NCI-H2227 treated with DMSO at 0.1 percent for 48 hours (cell line): ENCODE results near the gene MARCHF7.
"Not testable (repeated sequence)": the region's sequence is repeated elsewhere in the genome, so short reads cannot be mapped to it uniquely, and the experiment has no call there.

Experiments
- DNase-seq: peaks from one replicate; lab custom pipeline; 2025; lab: John Stamatoyannopoulos, UW

Gene MARCHF7

DNA sequence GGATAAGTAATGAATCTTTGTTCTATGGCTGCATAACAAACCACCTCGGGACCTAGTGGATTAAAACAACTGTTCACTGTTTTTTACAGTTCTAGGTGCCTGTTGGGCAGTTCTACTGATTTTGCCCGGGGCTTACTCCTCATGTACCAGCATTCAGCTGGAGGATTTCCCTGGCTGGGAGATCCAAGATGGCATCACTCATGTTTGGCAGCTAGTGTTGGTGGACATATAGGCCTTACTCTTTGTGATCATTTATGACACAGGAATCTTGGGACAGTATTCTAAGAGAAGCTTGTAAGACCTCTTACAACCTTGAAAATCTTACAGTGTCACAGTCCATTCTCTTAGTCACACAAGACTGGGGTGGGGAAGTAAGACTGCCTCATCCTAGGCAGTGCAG lies 4.6 kb downstream of the MARCHF7 start:
- DNase-seq, result no peak

DNA sequence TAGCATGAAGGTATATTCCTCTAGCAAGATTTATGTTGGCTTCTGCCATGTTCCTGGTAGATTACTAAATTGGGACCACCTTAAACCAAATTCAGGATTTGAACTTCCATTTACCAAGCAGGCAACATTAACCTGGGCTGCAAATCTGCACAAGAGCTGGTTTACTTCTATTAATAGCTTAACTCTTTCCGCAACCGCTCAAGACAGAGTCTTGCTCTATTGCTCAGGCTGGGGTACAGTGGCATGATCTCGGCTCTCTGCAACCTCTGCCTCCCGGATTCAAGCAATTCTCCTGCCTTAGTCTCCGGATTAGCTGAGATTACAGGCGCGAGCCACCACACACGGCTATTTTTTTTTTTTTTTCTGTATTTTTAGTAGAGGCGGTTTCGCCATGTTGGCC lies 8.4 kb downstream of the MARCHF7 start:
- no peak for DNase-seq

GRCh38 chr2:159722580-159722979 lies 10.3 kb downstream of the MARCHF7 start:
- no peak for DNase-seq

DNA sequence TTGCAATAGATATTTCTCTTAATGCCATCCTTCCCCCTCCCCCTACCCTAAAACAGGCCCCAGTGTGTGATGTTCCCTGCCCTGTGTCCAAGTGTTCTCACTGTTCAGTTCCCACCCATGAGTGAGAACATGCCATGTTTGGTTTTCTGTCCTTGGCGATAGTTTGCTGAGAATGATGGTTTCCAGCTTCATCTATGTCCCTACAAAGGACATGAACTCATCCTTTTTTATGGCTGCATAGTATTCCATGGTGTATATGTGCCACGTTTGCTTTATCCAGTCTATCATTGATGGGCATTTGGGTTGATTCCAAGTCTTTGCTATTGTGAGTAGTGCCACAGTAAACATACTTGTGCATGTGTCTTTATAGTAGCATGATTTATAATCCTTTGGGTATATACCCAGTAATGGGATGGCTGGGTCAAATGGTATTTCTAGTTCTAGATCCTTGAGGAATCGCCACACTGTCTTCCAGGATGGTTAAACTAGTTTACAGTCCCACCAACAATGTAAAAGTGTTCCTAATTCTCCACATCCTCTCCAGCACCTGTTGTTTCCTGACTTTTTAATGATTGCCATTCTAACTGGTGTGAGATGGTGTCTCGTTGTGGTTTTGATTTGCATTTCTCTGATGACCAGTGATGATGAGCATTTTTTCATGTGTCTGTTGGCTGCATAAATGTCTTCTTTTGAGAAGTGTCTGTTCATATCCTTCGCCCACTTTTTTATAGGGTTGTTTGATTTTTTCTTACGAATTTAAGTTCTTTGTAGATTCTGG lies 12.7 kb downstream of the MARCHF7 start:
- not testable (repeated sequence) for DNase-seq

DNA sequence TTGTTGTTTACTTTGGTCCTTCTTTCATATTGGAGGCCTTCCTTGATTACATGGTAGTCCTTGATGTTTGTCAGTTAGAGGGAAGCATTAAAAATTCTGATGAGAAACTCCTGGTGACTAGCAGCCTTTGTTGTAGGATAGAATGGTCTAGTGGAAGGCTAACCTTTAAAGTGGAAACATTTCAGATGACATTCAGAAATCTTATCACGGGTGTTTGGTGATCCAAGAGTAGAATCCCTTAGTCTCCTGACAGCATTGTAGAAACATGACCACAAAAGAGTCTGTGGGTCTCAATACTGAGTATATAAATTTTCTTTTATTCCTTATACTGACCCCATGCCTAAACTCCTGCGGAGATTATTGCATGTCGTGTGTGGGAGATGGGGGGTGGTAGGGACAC lies 13.4 kb downstream of the MARCHF7 start:
- no peak for DNase-seq

- DNase-seq, result no peak
These were observed 16.3 kb downstream of the MARCHF7 start for GRCh38 chr2:159728629-159729028.

DNA sequence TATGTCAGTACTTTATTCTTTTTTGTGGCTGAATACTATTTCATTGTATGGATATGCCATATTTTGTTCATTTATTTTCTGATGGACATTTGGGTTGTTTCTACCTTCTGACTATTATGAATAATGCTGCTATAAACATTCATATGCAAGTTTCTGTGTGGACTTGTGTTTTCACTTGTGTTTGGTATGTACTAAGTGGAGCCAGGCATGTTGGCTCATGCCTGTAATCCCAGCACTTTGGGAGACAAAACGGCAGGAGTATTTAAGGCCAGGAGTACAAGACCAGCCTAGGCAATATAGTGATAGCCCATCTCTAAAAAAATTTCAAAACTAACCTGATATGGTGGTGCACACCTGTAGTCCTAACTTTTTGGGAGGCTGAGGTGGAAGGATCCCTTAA lies 23.3 kb downstream of the MARCHF7 start:
- DNase-seq, result no peak

- no peak for DNase-seq
These were observed 23.7 kb downstream of the MARCHF7 start for GRCh38 chr2:159736048-159736447.

GRCh38 chr2:159737292-159737916 lies 25.1 kb downstream of the MARCHF7 start:
- no peak for DNase-seq

DNA sequence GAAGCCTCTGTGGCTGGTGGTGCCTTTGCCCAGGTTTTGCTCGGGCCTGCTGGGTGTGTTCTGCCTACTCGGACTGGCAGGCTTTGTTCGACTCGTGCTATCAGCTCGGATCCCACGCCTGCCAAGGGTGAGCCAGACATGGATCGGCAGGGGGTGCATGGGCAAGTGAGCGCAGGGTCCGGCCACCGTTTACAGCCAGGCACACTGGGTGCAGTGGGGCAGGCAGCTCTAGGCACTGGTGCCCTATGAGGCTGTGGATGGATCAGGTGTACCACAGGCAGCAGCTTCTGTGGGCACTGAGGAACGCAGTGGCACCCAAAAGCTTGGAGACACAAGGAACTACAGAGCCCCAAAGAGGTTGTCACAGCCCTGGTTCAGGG lies 25.6 kb downstream of the MARCHF7 start:
- no peak for DNase-seq

GRCh38 chr2:159738509-159739390 lies 26.4 kb downstream of the MARCHF7 start:
- DNase-seq, result no peak

- DNase-seq, result no peak
These were observed 30.5 kb downstream of the MARCHF7 start for GRCh38 chr2:159742846-159743245.

GRCh38 chr2:159744363-159744762 lies 32.1 kb downstream of the MARCHF7 start:
- no peak for DNase-seq

DNA sequence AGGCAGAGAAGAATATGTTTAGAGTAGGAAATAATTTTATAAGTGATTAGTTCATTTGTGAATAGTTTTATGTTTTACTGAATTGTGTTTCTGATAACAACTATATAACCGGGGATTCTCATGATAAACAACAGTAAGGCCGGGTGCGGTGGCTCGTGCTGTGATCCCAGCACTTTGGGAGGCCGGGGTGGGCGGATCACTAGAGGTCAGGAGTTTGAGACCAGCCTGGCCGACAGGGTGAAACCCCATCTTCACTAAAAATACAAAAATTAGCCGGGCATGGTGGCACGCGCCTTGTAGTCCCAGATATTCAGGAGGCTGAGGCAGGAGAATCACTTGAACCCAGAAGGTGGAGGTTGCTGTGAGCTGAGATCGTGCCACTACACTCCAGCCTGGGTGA lies 32.9 kb downstream of the MARCHF7 start:
- not testable (repeated sequence) for DNase-seq

DNA sequence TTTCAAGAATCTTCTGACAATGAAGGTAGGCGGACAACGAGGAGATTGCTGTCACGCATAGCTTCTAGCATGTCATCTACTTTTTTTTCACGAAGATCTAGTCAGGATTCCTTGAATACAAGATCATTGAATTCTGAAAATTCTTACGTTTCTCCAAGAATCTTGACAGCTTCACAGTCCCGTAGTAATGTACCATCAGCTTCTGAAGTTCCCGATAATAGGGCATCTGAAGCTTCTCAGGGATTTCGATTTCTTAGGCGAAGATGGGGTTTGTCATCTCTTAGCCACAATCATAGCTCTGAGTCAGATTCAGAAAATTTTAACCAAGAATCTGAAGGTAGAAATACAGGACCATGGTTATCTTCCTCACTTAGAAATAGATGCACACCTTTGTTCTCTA lies 35.8 kb downstream of the MARCHF7 start:
- DNase-seq, result no peak

DNA sequence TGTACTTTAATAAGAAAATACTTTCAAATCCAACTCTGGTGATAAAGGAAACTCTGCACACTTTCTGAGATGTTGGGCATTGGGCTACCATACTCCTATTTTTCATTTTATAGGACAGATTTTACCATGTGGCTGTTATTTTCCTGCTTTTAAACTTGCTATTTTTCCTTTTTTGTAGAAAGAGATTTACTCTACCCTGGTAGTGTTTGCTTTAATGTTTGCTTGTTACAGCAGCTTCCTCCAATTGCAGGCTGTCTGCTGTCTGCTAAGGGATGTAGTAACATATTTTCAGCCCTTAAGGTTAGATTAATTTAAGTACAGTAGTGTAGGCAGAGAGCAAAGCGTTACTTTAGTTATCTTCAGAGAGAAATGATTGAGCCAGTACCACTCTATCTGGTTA lies 38.6 kb downstream of the MARCHF7 start:
- no peak for DNase-seq

DNA sequence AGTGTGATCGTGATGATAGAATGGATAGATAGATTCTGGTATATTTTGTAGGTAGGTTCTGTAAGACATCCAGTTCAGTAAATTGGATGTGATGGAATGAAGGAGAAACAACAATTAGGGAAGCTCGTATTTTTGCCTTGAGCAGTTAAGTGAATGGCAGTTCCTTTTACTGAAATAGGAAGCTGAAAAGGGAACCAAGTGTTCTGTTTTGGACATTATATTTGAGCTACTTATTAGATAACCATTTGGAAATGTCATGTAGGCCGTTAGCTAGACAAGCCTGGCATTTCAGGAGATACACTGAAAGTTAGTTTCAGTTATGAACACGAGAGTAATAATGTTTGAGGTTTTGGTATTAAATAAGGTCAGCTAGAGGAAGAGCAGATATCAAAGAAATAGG lies 41.5 kb downstream of the MARCHF7 start:
- DNase-seq, result no peak

GRCh38 chr2:159755014-159755413 lies 42.7 kb downstream of the MARCHF7 start:
- DNase-seq, result no peak

GRCh38 chr2:159755788-159756187 lies 43.5 kb downstream of the MARCHF7 start:
- DNase-seq, result no peak

- DNase-seq, result no peak
These were observed 45.9 kb downstream of the MARCHF7 start for GRCh38 chr2:159758239-159758638.

- no peak for DNase-seq
These were observed 46.4 kb downstream of the MARCHF7 start for GRCh38 chr2:159758686-159759085.

DNA sequence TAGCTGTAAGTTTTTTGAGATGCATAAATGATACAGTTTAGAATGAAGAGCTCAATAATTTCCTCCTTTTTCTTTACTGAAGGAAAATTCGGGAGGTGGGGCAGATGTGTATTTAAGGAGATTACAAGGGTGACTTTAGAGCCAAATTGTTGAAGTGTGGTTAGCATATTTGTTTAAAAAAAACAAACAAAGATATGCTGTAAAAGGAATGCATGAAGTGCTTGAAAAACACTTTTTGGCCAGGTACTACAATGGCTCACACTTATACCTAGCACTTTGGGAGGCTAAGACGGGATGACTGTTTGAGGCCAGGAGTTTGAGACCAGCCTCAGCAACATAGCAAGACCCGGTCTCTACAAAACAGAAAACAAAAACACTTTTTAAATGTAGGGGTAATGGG lies 47.3 kb downstream of the MARCHF7 start:
- no peak for DNase-seq

GRCh38 chr2:159760326-159760725 lies 48.0 kb downstream of the MARCHF7 start:
- DNase-seq, result no peak
